Mammary epithelial cell (primary cell): Measurements from ENCODE around the gene TCF7L1.
"Not testable (repeated sequence)": the region's sequence is repeated elsewhere in the genome, so short reads cannot be mapped to it uniquely, and the experiment has no call there.

Experiments used
- CTCF ChIP-seq, 2 donors: IDR thresholded peaks in 1 of 2; conservative IDR thresholded peaks in 1 of 2; 2 replicates each; pipeline ENCODE4 v1.5.1; 2011 to 2012; ENCODE audit warnings: inconsistent platforms in 2 of 2, low read length in 2 of 2, mild to moderate bottlenecking in 2 of 2, control low read depth in 1 of 2, low read depth in 1 of 2; ENCODE audit not compliant: insufficient read depth in 1 of 2; ENCODE audit errors: extremely low read depth in 1 of 2
- EZH2 ChIP-seq: IDR thresholded peaks from 2 replicates; pipeline ENCODE4 v1.6.1; 2012; ENCODE audit warnings: low read length, inconsistent platforms, borderline replicate concordance

- TF ChIP-seq CTCF (conservative IDR thresholded peaks at IDR 0.05 in 1 of 2, IDR thresholded peaks at IDR 0.05 in 1 of 2; ENCODE audit: extremely low read depth in 1 of 2, insufficient read depth in 1 of 2, low read depth in 1 of 2, low read length in 2 of 2); EZH2: not testable (repeated sequence)
Measured at GRCh38 chr2:85126462-85126861, 6.7 kb upstream of the TCF7L1 start.
